MCF 10A (cell line): Measurements from ENCODE around the gene FARP1. TPM values are rescaled to one million over a fixed set of nuclear protein-coding genes. Genes with fewer than 3 reads are reported as not detected.

Experiments
- BruUV-seq: library from RNA; stranded (reverse); fragments of 400-500 nt; replicated peaks from 2 replicates; lab custom pipeline; 2021; lab: Mats Ljungman, UMichigan
- CTCF ChIA-PET: fragments of 300-600 bp; sonication (Branson Sonifier 250); formaldehyde crosslinking; extraction: SDS; loops from one replicate; lab custom pipeline; 2021; ENCODE audit warnings: antibody characterized with exemption, inconsistent platforms; lab: Yijun Ruan, JAX
- POLR2A ChIA-PET: fragments of 300-600, 350-650 bp; sonication (Branson Sonifier 250); formaldehyde crosslinking; extraction: SDS; loops from one replicate; lab custom pipeline; 2020; ENCODE audit warnings: antibody characterized with exemption, inconsistent platforms; lab: Yijun Ruan, JAX
- DNase-seq: peaks from one replicate; pipeline ENCODE4 v3.0.0-alpha.2; 2018; ENCODE audit not compliant: unreplicated experiment
- H3K27ac Mint-ChIP-seq: one replicate; pipeline ENCODE4 v1.8.0; 2022; ENCODE audit warnings: mild to moderate bottlenecking, low read depth, mixed read lengths; ENCODE audit not compliant: unreplicated experiment
- H3K27me3 Mint-ChIP-seq: one replicate; pipeline ENCODE4 v1.8.0; 2022; ENCODE audit warnings: mixed read lengths; ENCODE audit not compliant: insufficient read depth, unreplicated experiment
- H3K36me3 Mint-ChIP-seq: one replicate; pipeline ENCODE4 v1.8.0; 2022; ENCODE audit warnings: mild to moderate bottlenecking, moderate library complexity, mixed read lengths; ENCODE audit not compliant: insufficient read depth, unreplicated experiment
- H3K4me1 Mint-ChIP-seq: one replicate; pipeline ENCODE4 v1.8.0; 2022; ENCODE audit warnings: mixed read lengths; ENCODE audit not compliant: insufficient read depth, unreplicated experiment
- H3K4me3 Mint-ChIP-seq: one replicate; pipeline ENCODE4 v1.8.0; 2022; ENCODE audit warnings: mild to moderate bottlenecking, moderate library complexity, mixed read lengths; ENCODE audit not compliant: unreplicated experiment
- H3K9me3 Mint-ChIP-seq: one replicate; pipeline ENCODE4 v1.8.0; 2022; ENCODE audit warnings: mixed read lengths; ENCODE audit not compliant: unreplicated experiment
- CTCF ChIP-seq: fragments of 200-600 bp; IDR thresholded peaks from one replicate; pipeline ENCODE4 v1.8.0; 2022; ENCODE audit warnings: antibody characterized with exemption, mild to moderate bottlenecking; ENCODE audit not compliant: unreplicated experiment
- intact Hi-C: fragments of 100-400 bp; cut with micrococcal nuclease; formaldehyde crosslinking; loops from 2 replicates; pipeline ENCODE4 v1.14.1; 2022
- total RNA-seq: library from RNA; stranded (reverse); gene quantifications from 2 replicates; pipeline ENCODE4 v1.2.3, GENCODE V29; 2022

The FARP1 gene
- total RNA-seq, 1 experiment from 2014 or later: 30.1 TPM

GRCh38 chr13:98467263-98467985, 324.5 kb downstream of the FARP1 start:
- no peak for DNase-seq
- Mint-ChIP-seq H3K9me3 (no peaks in the 10 kb centered on the region), H3K27me3 (no peaks in the 10 kb centered on the region), H3K27ac (no peak overlapping the region), H3K4me1 (peaks cover 6% of the 10 kb centered on the region), H3K4me3 (no peak overlapping the region), H3K36me3 (peaks cover 70% of the 10 kb centered on the region)
- TF ChIP-seq CTCF: no peak
- ChIA-PET CTCF (interaction anchor here (1.1 to 2.3 kb wide), 5 partner anchors 16 to 186 kb away, joined by 4 to 9 read pairs (median 6); no protein-coding TSS in a partner anchor), POLR2A (no interaction called here)
- intact Hi-C loops: loop anchor here (5.0 kb wide), 1 partner anchor 205 kb away; no protein-coding TSS in a partner anchor
- no TSS peak for BruUV-seq

DNA sequence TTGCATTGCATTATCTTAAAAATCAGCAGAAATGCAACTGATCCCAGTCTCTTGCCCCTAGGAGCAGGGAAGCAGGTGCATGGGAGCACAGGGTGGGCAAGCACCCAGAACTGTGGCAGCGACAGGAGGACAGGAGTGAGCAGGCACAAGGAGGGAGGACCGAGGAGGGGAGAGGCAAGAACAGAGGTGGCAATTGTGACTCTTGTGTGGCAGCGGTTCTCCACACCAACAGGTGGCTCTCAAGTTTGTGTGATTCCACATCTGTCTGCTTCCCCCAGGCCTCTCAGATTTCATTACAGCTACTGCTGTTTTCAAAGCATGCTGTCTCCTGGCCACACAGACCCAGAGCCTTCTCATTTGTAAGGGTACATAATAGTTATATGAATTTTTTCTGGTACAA, 325.5 kb downstream of the FARP1 start:
- intact Hi-C loops: loop anchor here (5.0 kb wide), 1 partner anchor 204 kb away; no protein-coding TSS in a partner anchor
- no peak for TF ChIP-seq CTCF
- no peak for DNase-seq
- Mint-ChIP-seq H3K4me3 (no peak overlapping the region), H3K27ac (no peak overlapping the region), H3K36me3 (peaks cover 66% of the 10 kb centered on the region), H3K27me3 (no peaks in the 10 kb centered on the region), H3K9me3 (peaks cover 7% of the 10 kb centered on the region), H3K4me1 (no peaks in the 10 kb centered on the region)
- CTCF ChIA-PET: interaction anchor here (0.7 to 1.4 kb wide), 2 partner anchors 24 to 133 kb away, joined by 3 to 6 read pairs; no protein-coding TSS in a partner anchor
- POLR2A ChIA-PET: no interaction called here
- BruUV-seq: no TSS peak

GRCh38 chr13:98468929-98469328, 326.0 kb downstream of the FARP1 start:
- H3K36me3 Mint-ChIP-seq: peaks cover 66% of the 10 kb centered on the region

More at GRCh38 chr13:98468929-98469328, 326.0 kb downstream of the FARP1 start:
- TF ChIP-seq CTCF: no peak
- H3K27me3 Mint-ChIP-seq: no peaks in the 10 kb centered on the region
- no TSS peak for BruUV-seq
- no peaks in the 10 kb centered on the region for H3K4me1 Mint-ChIP-seq
- ChIA-PET POLR2A (no interaction called here), CTCF (interaction anchor here (0.7 kb wide), 1 partner anchor 133 kb away, joined by 3 read pairs; no protein-coding TSS in a partner anchor)
- H3K9me3 Mint-ChIP-seq: peaks cover 7% of the 10 kb centered on the region
- H3K27ac Mint-ChIP-seq: no peak overlapping the region
- intact Hi-C loops: loop anchor here (5.0 kb wide), 1 partner anchor 203 kb away; no protein-coding TSS in a partner anchor
- no peak overlapping the region for H3K4me3 Mint-ChIP-seq
- no peak for DNase-seq
